NCI-H1048 (cell line): ENCODE measurements around the gene FAM76A.
"Not testable (repeated sequence)": the region's sequence is repeated elsewhere in the genome, so short reads cannot be mapped to it uniquely, and the experiment has no call there.

ENCODE experiments used
- DNase-seq: peaks from one replicate; lab custom pipeline; 2025; lab: John Stamatoyannopoulos, UW

The FAM76A gene

DNA sequence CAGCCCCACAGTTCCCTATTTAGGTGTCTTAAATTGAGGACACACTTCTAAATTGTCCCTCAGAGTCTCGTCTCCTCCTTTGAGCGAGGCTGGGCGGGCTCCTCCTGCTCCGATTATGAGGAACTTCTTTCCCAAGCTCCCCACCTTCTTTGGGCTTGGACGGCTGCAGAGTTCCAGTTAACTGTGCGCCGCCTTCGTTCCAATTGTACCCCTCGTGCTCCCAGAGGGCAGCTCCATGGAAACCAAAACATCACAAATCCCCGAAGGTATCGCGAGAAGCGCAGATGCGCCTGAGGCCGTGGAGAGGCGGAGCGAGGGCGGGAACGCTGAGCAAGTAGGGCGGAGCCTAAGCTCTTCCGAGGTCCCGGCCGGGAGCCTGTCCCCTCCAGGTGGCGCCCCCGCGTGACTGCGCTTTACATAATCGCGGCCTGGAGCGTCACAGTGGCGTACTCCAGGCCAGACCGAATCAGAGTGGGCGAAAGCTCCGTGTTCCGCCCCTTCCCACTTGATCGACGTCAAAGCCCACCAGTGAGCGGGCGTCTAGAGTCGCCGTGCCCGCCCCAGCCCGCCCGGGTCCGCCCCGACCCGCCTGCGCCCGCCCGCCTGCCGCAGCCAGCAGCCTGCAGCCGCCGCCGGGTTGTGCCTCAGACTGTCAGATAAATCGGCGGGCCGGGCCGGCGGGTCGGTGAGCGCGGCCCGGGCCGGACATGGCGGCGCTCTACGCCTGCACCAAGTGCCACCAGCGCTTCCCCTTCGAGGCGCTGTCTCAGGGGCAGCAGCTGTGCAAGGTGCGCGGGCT is at the start of gene FAM76A:
Gene FAM76A (plus strand): TSS at position 588 of the 799 bp plus-strand sequence. CDS start 120 bp downstream, at position 708.
- DNase-seq: peak; percentile 98

DNA sequence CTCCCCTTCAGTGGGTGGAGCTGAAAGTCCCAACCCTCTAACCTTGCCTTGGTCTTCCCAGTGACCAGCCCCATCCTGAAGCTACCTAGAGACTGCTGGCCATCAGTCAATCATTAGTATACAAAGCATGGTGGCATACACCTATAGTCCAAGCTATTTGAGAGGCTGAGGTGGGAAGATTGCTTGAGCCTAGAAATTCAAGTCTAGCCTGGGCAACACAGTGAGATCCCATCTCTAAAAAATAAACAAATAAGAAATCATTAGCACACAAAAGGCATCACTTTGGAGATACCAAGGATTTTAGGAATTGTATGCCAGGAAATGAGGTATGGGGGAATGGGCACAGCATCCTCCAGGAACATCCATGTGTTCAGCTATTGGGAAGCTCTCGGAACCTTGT is 49.4 kb upstream of the FAM76A start:
- DNase-seq: no peak

DNA sequence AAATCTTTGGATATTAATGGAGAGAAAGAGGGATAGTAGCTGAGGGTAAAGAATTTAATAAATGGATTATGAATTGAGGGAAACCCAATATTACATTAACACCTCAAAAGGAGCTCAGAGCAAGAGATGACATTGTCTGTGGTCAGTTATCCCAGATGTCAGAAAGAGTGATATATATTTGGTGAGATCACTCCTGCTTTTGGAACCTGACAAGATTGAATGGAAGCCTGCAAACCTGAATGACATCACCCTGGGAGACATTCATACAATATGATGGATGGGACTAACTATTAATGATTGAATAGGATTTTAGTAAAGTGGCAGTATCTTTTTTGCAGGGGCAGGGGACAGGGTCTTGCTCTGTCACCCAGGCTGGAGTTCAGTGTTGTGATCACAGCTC is 47.0 kb upstream of the FAM76A start:
- no peak for DNase-seq

GRCh38 chr1:27680225-27680791 is 45.5 kb upstream of the FAM76A start:
- DNase-seq: not testable (repeated sequence)

DNA sequence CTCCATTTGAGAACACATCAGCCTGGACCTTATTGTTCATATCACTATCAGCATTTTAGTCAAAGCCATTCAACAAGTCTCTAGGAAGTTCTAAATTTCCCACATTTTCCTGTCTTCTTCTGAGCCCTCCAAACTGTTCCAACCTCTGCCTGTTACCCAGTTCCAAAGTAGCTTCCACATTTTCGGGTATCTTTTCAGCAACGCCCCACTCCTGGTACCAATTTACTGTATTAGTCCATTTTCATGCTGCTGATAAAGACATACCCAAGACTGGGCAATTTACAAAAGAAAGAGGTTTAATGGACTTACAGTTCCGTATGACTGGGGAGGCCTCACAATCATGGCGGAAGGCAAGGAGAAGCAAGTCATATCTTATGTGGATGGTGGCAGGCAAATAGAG is 44.2 kb upstream of the FAM76A start:
- DNase-seq: not testable (repeated sequence)

DNA sequence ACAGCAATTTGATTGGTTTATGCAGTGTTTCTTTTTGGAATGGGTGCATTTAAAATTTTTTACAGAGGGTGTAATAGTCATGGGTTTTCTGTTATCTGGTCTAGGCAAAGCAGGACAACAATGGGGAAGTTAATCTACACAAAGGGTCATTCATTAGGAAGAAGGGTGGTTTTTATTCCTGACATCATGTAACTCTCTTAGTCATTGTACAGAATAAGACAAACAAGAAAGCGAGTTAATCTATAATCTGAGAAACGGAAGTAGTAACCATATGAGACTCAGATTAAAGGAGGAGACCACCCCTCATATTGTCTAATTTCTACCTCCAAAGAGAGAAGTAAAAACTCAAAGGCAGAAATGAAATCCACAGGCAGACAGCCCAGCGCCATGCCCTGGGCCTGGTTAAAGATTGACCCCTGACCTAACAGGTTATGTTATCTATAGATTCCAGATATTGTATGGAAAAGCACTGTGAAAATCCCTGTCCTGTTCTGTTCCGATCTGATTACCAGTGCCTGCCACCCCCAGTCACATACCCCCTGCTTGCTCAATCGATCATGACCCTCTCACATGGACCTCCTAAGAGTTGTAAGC is 43.3 kb upstream of the FAM76A start:
- no peak for DNase-seq

DNA sequence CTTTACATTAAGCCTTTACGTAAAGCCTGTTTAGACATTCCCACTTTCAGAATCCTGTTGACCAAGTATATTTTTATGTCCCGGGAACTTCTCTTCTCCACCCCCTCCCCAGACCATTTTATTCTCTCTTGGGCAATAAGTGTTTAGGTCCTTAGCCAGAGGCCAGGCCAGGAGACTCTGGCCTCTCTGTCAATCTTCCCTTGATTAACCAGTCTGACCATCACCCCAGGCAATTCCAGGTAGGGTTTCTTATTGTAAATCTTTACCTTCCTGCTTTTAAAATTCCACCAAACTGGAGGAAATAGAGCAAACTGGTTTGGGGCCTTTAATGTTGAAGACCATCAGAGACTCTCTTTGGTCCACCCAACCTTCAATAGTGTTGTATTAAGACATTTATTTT is 41.6 kb upstream of the FAM76A start:
- DNase-seq: no peak

- DNase-seq: no peak
These were observed 39.4 kb upstream of the FAM76A start for GRCh38 chr1:27686223-27686990.

GRCh38 chr1:27687906-27688305 is 37.9 kb upstream of the FAM76A start:
- no peak for DNase-seq

GRCh38 chr1:27689423-27690173 is 36.2 kb upstream of the FAM76A start:
- no peak for DNase-seq

GRCh38 chr1:27690183-27690582 is 35.6 kb upstream of the FAM76A start:
- no peak for DNase-seq

DNA sequence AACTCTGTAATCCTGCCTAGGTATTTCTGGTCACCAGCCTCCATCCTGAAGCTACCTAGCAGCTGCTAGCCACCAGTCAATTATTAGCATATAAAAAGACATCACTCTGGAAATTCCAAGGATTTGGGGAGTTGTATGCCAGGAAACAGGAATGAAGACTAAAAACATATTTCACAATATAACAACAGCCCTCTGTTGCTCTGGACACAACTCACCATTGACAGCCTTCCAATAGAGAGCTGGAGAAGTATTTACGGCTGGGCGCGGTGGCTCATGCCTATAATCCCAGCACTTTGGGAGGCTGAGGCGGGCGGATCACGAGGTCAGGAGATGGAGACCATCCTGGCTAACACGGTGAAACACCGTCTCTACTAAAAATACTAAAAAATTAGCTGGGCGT is 28.9 kb upstream of the FAM76A start:
- not testable (repeated sequence) for DNase-seq

DNA sequence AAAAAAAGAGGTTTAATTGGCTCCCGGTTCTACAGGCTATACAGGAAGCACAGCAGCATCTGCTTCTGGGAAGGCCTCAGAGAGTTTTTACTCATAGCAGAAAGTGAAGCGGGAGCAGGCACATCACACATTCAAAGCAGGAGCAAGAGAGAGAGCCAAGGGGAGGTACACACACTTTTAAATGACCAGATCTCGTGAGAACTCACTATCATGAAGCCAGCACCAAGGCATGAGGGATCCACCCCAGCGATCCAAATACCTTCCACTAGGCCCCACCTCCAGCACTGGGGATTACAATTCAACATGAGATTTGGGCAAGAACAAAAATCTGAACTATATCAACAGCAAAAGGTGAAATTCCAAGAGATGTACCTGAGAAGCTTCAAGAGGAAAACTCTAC is 20.8 kb upstream of the FAM76A start:
- no peak for DNase-seq

- DNase-seq: no peak
These were observed 20.2 kb upstream of the FAM76A start for GRCh38 chr1:27705545-27705944.

DNA sequence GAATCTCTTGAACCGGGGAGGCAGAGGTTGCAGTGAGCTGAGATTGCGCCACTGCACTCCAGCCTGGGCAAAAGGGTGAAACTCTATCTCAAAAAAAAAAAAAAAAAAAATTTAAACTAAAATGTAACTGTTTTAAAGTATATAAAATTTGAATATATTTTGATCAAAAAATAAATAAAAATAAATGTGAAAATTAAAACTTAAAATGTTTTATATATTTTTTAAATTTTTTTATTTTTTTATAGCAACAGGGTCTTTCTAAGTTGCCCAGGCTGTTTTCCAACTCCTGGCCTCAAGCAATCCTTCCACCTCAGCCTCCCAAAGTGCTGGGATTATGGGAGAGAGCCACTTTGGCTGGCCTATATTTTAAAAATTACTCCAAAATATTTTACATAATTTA is 15.2 kb upstream of the FAM76A start:
- no peak for DNase-seq

- DNase-seq: no peak
These were observed 12.5 kb upstream of the FAM76A start for GRCh38 chr1:27713139-27713725.

DNA sequence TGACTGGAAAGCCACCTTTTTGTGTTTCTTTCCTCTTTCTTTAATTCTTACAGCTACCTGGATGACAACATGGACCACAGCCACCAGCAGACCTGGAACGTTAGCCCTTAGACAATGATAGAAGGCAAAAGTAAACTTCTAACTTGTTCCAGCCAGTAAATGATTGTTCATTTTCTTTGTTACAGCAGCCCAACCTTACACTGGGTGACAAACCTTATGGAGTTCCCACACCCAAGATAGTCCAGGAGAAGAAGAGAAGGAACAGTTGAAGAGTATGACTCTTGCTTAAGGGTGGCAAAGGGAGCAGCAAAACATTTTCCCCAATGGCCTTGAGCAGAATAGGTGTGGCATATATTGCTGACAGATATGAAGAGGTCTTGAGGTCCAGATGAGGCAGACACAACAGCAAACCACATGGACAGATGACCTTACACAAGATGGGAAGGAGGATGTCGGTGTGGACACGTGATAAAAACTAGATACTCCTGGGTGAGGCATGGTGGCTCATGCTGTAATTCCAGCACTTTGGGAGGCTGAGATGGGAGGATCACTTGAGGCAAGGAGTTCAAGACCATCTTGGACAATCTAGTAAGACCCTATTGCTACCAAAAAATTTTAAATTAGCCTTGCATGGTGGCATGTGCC is 11.8 kb upstream of the FAM76A start:
- DNase-seq: no peak

DNA sequence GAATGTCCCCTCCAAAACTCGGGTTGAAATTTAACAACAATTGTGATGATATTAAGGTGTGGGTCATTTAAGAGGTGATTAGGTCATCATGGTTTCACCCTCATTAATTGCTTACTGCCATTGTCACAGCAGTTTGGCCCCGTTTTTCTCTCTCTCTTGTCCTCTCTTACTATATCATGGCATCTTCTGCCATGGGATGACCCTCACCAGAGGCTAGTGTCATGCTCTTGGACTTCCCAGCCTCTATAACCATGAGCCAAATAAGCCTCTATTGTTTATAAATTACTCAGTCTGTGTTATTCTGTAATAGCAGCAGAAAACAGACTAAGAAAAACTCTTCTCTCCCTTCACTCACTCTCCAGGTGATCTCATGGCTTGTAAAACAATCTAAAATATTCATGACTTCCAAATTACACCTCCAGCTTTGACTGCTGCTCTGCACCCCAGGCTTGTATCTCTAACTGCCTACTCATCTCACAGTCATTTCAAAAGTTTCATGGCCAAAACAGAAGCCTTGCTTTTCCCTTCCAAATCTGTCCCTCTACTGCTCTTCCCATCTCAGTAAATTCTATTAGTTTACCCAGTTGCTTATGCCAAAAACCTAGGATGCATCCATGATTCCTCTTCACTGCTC is 9.4 kb upstream of the FAM76A start:
- no peak for DNase-seq

GRCh38 chr1:27719286-27720251 is 6.2 kb upstream of the FAM76A start:
- no peak for DNase-seq
